Bronchial smooth muscle cell (primary cell): ENCODE data around the gene PYCR2. TPM values are rescaled to one million over a fixed set of nuclear protein-coding genes. Genes with fewer than 3 reads are reported as not detected.

Experiments
- total RNA-seq: library from RNA; depleted of rRNA; stranded (reverse); fragments of >200 nt; gene quantifications from 2 replicates; pipeline ENCODE4 v1.2.1, GENCODE V29; 2014

PYCR2 gene
- total RNA-seq = 22.2 and 26.0 TPM in 2 replicates

GRCh38 chr1:225923692-225924555, at the start of gene PYCR2:
Gene PYCR2 (minus strand): TSS chr1:225924250. CDS start chr1:225924110, 140 bp downstream.

GRCh38 chr1:225941187-225941941, 17.3 kb upstream of the PYCR2 start, which contains the start of gene LEFTY2:
Gene LEFTY2 (minus strand): TSS chr1:225941220. CDS start chr1:225941140, 80 bp downstream.

GRCh38 chr1:225888898-225889601, 35.0 kb downstream of the PYCR2 start, which contains the start of gene LEFTY1:
Gene LEFTY1 (minus strand): TSS chr1:225889146. CDS start chr1:225889066, 80 bp downstream.

GRCh38 chr1:225881959-225882693, 41.9 kb downstream of the PYCR2 start, which contains the start of gene TMEM63A:
Gene TMEM63A (minus strand): TSS chr1:225882380. CDS start chr1:225877580, 4,800 bp downstream.

Other genes with a start within 250 kb of the PYCR2 start
- gene SRP9, start 146.4 kb downstream of the PYCR2 start, total RNA-seq = 179 and 224 TPM in 2 replicates
- gene EPHX1, start 114.1 kb downstream of the PYCR2 start, total RNA-seq = 44.9 and 47.0 TPM in 2 replicates
- gene TMEM63A, start 41.9 kb downstream of the PYCR2 start, total RNA-seq = 11.7 and 15.4 TPM in 2 replicates
- 0.16 TPM in 1 of 2 replicates, not detected in the other for gene LEFTY1, start 35.1 kb downstream of the PYCR2 start, total RNA-seq
- not detected in 2 replicates for gene LEFTY2, start 17.0 kb upstream of the PYCR2 start, total RNA-seq
- gene SDE2, start 75.1 kb upstream of the PYCR2 start, total RNA-seq = 11.8 and 15.4 TPM in 2 replicates
- 67.8 and 104 TPM in 2 replicates for gene H3-3A, start 138.5 kb upstream of the PYCR2 start, total RNA-seq